Activated CD8-positive, alpha-beta memory T cell treated with anti-CD3 and anti-CD28 coated beads, Interleukin-2, amount 50 U/mL, for 4 hours (primary cell): ENCODE measurements around the gene LYSET.
"Not testable (repeated sequence)": the region's sequence is repeated elsewhere in the genome, so short reads cannot be mapped to it uniquely, and the experiment has no call there.

Experiments used
- DNase-seq: peaks from one replicate; pipeline ENCODE4 v3.0.0-alpha.2; 2020

Gene LYSET, protein sequence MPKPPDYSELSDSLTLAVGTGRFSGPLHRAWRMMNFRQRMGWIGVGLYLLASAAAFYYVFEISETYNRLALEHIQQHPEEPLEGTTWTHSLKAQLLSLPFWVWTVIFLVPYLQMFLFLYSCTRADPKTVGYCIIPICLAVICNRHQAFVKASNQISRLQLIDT

GRCh38 chr14:93184391-93185348 lies at the start of gene LYSET, which contains the start of gene MOAP1:
Gene LYSET, plus strand, starts transcription at chr14:93185317. Its CDS starts 89 bp downstream, at chr14:93185406.
Gene MOAP1, minus strand, starts transcription at chr14:93184897. Its CDS starts 655 bp downstream, at chr14:93184242.
- DNase-seq: peak; percentile 86

DNA sequence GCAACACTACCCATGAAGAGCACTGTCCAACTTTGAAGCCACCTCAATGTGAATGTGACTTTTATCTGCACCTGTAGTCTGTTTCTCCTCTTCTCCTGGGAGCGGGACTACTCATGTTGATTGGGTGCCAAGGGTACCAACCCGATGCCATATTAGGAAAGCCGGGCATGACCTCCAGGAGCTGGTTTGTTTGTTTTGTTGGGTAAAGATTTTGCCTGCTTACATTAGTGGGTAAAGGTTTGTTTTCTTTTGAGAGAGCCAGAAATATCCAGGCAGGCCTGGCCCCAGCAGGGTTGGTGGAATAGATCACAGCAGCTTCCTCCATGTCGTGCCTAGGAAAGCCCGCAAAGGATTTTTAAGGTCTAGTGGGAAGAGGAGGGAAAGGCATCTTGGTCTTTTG lies 49.7 kb upstream of the LYSET start:
- no peak for DNase-seq

DNA sequence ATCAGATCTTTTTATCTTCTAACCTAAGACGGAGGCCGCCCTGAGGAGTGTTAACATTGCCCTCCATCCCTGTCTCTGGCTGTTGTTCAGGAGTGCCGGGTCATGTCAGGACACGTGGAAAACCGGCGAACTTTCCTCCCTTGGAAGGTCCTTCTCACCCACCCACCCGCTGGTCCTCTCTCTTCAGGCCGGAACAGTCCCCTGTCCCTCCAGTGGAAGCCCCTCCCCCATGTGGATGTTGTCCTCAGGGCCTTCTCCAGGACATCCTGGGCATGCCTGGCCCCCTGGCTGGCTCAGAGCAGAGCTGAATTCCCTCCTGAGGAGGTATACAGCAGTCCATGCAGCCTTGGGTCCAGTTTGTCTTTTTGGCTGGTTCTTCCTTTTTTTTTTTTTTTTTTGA lies 49.1 kb upstream of the LYSET start:
- DNase-seq: no peak

DNA sequence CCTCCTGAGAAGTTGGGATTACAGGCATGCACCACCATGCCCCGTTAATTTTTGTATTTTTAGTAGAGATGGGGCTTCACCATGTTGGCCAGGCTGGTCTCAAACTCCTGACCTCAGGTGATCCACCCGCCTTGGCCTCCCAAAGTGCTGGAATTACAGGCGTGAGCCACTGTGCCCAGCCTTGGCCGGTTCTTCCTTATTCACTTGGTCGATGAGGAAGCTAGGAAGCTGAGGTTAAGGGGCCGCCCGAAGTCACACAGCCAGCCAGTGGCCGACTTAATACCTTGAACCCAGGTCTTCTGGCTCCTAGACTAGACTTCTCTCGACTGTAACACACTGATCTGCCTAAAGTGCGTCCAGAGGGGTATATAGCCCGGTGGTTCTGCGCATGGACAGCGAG lies 48.6 kb upstream of the LYSET start:
- DNase-seq: not testable (repeated sequence)

DNA sequence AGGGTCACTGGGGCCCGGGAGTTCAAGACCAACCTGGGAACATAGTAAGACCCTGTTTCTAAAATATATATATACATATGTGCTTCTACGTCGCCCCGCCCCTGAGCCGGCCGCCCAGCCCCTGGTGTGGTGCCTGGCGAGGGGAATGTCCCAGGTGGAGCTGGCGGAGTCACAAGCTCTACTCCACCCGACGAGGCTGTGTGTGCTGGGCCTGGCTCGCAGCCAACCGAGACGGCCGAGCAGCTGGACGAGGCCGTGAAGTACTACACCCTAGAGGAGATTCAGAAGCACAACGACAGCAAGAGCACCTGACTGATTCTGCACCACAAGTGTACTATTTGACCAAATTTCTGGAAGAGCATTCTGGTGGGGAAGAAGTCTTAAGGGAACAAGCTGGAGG lies 47.3 kb upstream of the LYSET start:
- DNase-seq: no peak

GRCh38 chr14:93142854-93143652 lies 42.1 kb upstream of the LYSET start:
- no peak for DNase-seq

DNA sequence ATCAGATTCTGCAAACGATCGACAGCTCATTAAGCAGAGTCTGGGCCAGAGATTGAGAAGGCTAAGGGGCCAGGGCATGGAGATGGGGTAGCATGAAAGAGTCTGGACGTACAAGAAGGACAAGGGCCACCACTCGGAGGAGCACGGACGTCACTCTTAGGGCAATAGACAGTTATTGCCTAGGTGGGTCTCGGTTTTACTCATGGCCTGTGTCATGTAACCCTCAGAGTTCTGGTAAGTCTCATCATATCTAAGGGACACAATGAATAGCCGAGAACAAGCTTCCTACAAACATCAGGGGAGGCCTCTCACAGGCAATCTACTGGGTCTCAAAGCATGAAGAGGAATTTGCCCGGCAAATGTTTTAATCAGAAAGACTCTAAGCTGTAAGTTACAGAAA lies 39.0 kb upstream of the LYSET start:
- no peak for DNase-seq

DNA sequence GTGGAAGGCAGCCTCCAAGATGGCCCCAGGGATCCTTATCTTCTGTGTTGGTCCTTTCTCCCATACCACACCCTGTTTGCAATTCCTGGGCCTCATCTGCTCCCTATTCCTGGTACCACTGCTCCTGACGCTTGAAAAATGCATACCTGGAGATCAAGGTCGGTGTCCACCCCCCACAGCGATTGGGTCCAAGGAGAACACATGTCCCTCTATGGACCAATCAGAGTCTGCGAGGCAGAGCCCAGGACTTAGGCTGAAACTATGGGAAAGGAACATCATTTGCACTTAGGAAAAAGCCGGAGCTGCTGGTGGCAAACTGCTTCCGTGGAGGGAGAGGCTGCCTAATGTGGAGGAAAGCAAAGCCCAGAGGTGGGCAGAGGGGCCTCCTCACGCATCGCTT lies 36.1 kb upstream of the LYSET start:
- DNase-seq: no peak

- no peak for DNase-seq
Measured at GRCh38 chr14:93150227-93151208, 34.6 kb upstream of the LYSET start.

DNA sequence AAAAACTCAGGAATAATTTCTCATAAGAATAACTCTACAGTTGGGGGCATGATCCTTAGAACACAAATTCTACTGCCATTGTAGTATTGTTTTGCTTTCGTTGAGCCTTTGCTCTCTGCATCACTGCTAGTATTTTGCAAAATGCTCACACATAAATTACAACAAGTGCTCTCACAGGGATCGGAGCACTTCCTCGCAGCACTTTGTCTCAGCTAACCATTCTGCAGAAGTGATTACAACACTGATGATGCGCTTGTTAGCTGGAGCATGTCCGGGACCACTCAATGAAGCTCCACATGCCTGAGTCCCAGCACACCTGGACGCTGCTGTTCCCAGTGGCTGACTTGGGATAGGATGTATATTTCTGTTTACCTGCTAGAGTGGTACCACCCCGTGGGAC lies 32.0 kb upstream of the LYSET start:
- DNase-seq: no peak

DNA sequence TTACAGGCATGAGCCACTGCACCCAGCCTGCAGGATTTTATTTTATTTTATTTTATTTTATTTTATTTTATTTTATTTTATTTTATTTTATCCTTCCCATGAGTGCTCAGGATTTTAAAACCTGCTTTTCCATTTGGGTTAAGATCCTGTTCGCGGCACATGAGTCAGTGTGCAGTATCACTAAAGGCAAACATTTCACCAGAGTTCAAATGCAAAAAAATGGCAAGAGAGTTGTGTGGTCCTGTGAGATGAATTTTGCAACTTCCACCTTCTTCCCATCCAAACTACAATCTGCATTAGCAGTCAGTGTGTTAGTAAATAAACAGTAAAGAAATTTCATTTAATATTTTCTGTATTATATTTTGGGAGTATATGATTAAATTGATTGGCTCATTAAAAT lies 29.4 kb upstream of the LYSET start:
- no peak for DNase-seq

GRCh38 chr14:93156693-93157369 lies 28.3 kb upstream of the LYSET start:
- no peak for DNase-seq

GRCh38 chr14:93158349-93158748 lies 26.8 kb upstream of the LYSET start:
- not testable (repeated sequence) for DNase-seq

DNA sequence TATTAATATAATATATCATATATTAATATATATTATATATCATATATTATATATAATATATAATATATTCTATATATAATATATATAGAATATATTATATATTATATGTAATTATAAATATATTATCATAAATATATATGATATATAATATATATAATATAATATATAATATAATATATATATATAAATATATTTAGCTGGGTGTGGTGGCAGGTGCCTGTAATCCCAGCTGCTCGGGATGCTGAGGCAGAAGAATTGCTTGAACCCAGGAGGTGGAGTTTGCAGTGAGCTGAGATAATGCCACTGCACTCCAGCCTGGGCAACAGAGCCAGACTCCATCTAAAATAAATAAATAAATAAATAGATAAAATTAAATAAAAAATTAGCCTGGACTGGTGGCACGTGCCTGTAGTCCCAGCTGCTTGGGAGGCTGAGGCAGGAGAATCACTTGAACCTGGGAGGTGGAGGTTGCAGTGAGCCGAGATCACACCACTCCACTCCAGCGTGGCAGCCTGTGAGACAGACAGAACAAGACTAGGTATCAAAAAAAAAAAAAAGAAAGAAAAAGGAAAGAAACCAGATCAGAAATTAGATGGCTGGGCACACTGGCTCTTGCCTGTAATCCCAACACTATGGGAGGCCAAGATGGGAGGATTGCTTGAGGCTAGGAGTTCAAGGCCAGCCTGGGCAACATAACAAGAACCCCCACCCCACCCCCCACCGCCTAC lies 25.3 kb upstream of the LYSET start:
- not testable (repeated sequence) for DNase-seq

GRCh38 chr14:93160353-93160801 lies 24.7 kb upstream of the LYSET start:
- no peak for DNase-seq

DNA sequence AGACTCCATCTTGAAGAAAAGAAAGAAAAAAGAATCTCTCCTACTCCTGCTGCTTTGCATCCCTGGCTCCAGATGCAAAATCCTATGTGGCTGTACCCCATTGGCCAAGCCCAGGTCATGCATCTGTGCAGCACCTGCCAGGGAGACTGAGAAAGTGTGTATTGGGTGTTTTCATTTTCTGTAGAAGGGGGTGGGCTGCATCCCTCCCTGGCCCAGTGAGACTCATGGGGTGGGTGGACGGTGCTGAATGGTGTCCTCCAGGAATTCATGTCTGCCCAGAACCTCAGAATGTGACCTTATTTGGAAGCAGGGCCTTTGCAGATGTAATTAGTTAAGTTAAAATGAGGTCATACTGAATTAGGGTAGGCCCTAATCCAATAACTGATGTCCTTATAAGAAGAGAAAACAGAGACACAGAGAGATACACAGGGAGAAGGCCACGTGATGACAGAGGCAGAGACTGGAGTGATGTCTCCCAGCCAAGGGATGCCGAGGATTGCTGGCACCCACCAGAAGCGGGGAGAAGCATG lies 23.6 kb upstream of the LYSET start:
- DNase-seq: no peak

DNA sequence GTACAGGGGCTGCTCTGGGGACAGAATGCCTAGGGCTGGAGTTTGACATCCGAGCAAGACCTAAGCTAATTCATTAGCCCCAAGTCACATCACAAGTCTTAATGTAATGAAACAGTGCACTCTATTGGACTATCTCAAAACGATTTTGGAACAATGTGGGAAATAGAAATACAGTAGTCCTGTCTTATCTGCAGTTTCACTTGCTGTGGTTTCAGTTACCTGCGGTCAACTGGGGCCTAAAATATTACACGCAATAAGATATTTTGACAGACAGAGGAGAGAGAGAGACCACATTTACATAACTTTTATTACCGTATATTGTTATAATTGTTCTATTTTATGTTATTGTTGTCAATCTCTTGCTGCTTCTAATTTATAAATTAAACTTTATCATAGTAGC lies 21.6 kb upstream of the LYSET start:
- DNase-seq: no peak

DNA sequence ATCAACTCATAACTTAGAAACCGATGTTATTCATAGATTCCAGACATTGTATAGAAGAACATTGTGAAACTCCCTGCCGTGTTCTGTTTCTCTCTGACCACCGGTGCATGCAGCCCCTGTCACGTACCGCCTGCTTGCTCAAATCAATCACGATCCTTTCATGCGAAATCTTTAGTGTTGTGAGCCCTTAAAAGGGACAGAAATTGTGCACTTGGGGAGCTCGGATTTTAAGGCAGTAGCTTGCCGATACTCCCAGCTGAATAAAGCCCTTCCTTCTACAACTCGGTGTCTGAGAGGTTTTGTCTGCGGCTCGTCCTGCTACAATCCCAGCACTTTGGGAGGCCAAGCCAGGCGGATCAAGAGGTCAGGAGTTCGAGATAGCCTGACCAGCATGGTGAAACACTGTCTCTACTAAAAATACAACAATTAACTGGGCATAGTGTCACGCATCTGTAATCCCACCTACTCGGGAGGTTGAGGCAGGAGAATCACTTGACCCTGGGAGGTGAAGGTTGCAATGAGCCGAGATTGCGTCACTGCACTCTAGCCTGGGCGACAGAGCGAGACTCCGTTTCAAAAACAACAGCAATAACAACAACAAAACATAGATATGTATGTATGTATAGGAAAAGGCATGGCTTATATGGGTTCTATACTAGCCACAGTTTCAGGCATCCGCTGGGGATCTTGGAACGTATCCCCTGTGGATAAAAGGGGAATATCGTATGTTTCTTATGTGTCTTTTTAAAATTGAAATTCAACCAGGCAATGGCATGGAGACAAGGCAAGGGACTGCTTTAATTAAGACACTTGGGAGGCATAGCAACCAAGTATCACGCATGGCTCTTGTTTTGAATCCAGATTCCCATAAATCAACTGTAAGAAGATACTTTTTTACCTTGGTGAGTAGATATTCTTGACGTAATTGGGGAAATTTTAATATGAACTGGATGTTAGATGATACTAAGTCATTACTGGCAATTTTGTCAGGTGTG lies 19.5 kb upstream of the LYSET start:
- DNase-seq: not testable (repeated sequence)

- DNase-seq: not testable (repeated sequence)
Measured at GRCh38 chr14:93168610-93169009, 16.5 kb upstream of the LYSET start.
